Naive thymus-derived CD4-positive, alpha-beta T cell (primary cell): Measurements from ENCODE around the gene DDX51. TPM values are rescaled to one million over a fixed set of nuclear protein-coding genes. Genes with fewer than 3 reads are reported as not detected.

Source experiments
- ATAC-seq: fragments of 150-1000 bp; cut with Tn5 transposase; 2 replicates; pipeline ENCODE4 v1.10.0; 2021; ENCODE audit warnings: mild to moderate bottlenecking, moderate library complexity
- CTCF ChIA-PET: fragments of 350-600 bp; sonication (Branson Sonifier 250); formaldehyde crosslinking; loops from one replicate; lab custom pipeline; 2021; ENCODE audit warnings: antibody characterized with exemption; lab: Charles Lee
- POLR2A ChIA-PET: fragments of 350-600 bp; sonication (Branson Sonifier 250); formaldehyde crosslinking; loops from one replicate; lab custom pipeline; 2021; ENCODE audit warnings: antibody characterized with exemption, inconsistent platforms; lab: Charles Lee
- DNase-seq, 9 donors: peaks; one replicate each; pipeline versions ENCODE4 v3.0.0 to v3.0.0-alpha.2; 2020 to 2022; ENCODE audit warnings: mixed read lengths in 1 of 9
- H3K27ac ChIP-seq: one replicate; pipeline ENCODE4 v1.7.0; 2013; ENCODE audit warnings: mild to moderate bottlenecking, low read depth, low read length, moderate library complexity
- H3K27me3 ChIP-seq, 2 donors: one replicate each; pipeline ENCODE4 v1.7.0; 2013; ENCODE audit warnings: low read length in 2 of 2, mild to moderate bottlenecking in 2 of 2, moderate library complexity in 2 of 2; ENCODE audit not compliant: control insufficient read depth in 2 of 2, insufficient read depth in 2 of 2
- H3K36me3 ChIP-seq, 3 experiments: 1 replicate in 2 of 3; 2 replicates in 1 of 3; pipeline ENCODE4 v1.7.0; 2013; ENCODE audit warnings: low read length in 3 of 3, mild to moderate bottlenecking in 3 of 3, moderate library complexity in 1 of 3; ENCODE audit not compliant: insufficient read depth in 3 of 3, control insufficient read depth in 2 of 3
- H3K4me1 ChIP-seq, 2 donors: one replicate each; pipeline ENCODE4 v1.7.0; 2013; ENCODE audit warnings: low read length in 2 of 2, mild to moderate bottlenecking in 2 of 2, moderate library complexity in 1 of 2; ENCODE audit not compliant: control insufficient read depth in 2 of 2, insufficient read depth in 2 of 2
- H3K4me3 ChIP-seq: 2 replicates; pipeline ENCODE4 v1.7.0; 2013; ENCODE audit warnings: mild to moderate bottlenecking, low read length
- H3K9me3 ChIP-seq, 3 experiments: 1 replicate in 2 of 3; 2 replicates in 1 of 3; pipeline ENCODE4 v1.7.0; 2013; ENCODE audit warnings: low read length in 3 of 3; ENCODE audit not compliant: control insufficient read depth in 2 of 3
- H3K27ac Mint-ChIP-seq, 9 donors: one replicate each; pipeline ENCODE4 v1.8.0; 2020 to 2022; ENCODE audit warnings: mixed read lengths in 9 of 9, mild to moderate bottlenecking in 8 of 9, moderate library complexity in 5 of 9, inconsistent platforms in 2 of 9
- H3K27me3 Mint-ChIP-seq, 5 donors: one replicate each; pipeline ENCODE4 v1.8.0; 2021 to 2022; ENCODE audit warnings: mixed read lengths in 5 of 5, mild to moderate bottlenecking in 1 of 5
- H3K36me3 Mint-ChIP-seq, 5 donors: one replicate each; pipeline ENCODE4 v1.8.0; 2020 to 2022; ENCODE audit warnings: mixed read lengths in 5 of 5, mild to moderate bottlenecking in 3 of 5, inconsistent platforms in 1 of 5
- H3K4me1 Mint-ChIP-seq, 7 donors: one replicate each; pipeline ENCODE4 v1.8.0; 2020 to 2022; ENCODE audit warnings: mixed read lengths in 7 of 7, mild to moderate bottlenecking in 3 of 7, inconsistent platforms in 1 of 7
- H3K4me3 Mint-ChIP-seq, 10 donors: one replicate each; pipeline ENCODE4 v1.8.0; 2020 to 2022; ENCODE audit warnings: mild to moderate bottlenecking in 10 of 10, mixed read lengths in 10 of 10, moderate library complexity in 6 of 10, inconsistent platforms in 2 of 10
- H3K9me3 Mint-ChIP-seq, 11 donors: one replicate each; pipeline ENCODE4 v1.8.0; 2020 to 2022; ENCODE audit warnings: mixed read lengths in 11 of 11, mild to moderate bottlenecking in 4 of 11, inconsistent platforms in 1 of 11, moderate library complexity in 1 of 11
- intact Hi-C, 2 donors: fragments of 100-400 bp; cut with micrococcal nuclease; formaldehyde crosslinking; loops; one replicate each; pipeline ENCODE4 v1.15.1; 2023
- polyA plus RNA-seq, 2 donors: library from polyadenylated mRNA; unstranded; fragments of 300-500 nt; fragmentation: Illumina TruSeq; gene quantifications; one replicate each; pipeline ENCODE4 v1.2.3, GENCODE V29; 2021
- total RNA-seq, 6 experiments: library from RNA in 5 of 6; stranded (reverse) in 5 of 6; gene quantifications; 1 replicate in 5 of 6; 2 replicates in 1 of 6; pipeline ENCODE4 v1.2.3 and lab custom pipeline; 2021 to 2026

DDX51 gene
- total and polyA plus RNA-seq, 7 experiments from 2014 or later = 8.8 to 54.8 (median 49.5) TPM

GRCh38 chr12:132125736-132126135 is 18.4 kb downstream of the DDX51 start:
- H3K4me3 Mint-ChIP-seq = no peak overlapping the region
- Histone ChIP-seq H3K27ac (no peak overlapping the region), H3K27me3 (no peaks in the 10 kb centered on the region), H3K36me3 (peaks cover 0 to 44% (median 7%) of the 10 kb centered on the region in 3 experiments), H3K4me3 (no peak overlapping the region), H3K4me1 (no peaks in the 10 kb centered on the region), H3K9me3 (peaks cover 0 to 5% (median 0%) of the 10 kb centered on the region in 3 experiments)
- intact Hi-C loops = no loop called here
- H3K4me1 Mint-ChIP-seq = peaks cover 0 to 2% (median 0%) of the 10 kb centered on the region in 7 donors
- DNase-seq (no peak), ATAC-seq (no peak)
- H3K36me3 Mint-ChIP-seq = peaks cover 4 to 62% (median 45%) of the 10 kb centered on the region in 5 donors
- H3K27me3 Mint-ChIP-seq = no peaks in the 10 kb centered on the region
- CTCF ChIA-PET = no interaction called here
- H3K27ac Mint-ChIP-seq = no peak overlapping the region
- POLR2A ChIA-PET = no interaction called here
- H3K9me3 Mint-ChIP-seq = peaks cover 0 to 22% (median 3%) of the 10 kb centered on the region in 11 donors

- ChIA-PET CTCF (no interaction called here), POLR2A (no interaction called here)
- intact Hi-C loops = no loop called here
- no peak for DNase-seq
- no peak overlapping the region for H3K4me3 ChIP-seq
- Mint-ChIP-seq H3K4me3 (peak overlapping the region in 1 of 10 donors; percentile 21), H3K36me3 (peaks cover 4 to 66% (median 45%) of the 10 kb centered on the region in 5 donors), H3K4me1 (peaks cover 0 to 2% (median 0%) of the 10 kb centered on the region in 7 donors), H3K9me3 (peaks cover 0 to 16% (median 3%) of the 10 kb centered on the region in 11 donors), H3K27ac (peak overlapping the region in 1 of 9 donors; percentile 67), H3K27me3 (no peaks in the 10 kb centered on the region)
- H3K27me3 ChIP-seq = no peaks in the 10 kb centered on the region
- no peaks in the 10 kb centered on the region for H3K4me1 ChIP-seq
- peaks cover 0 to 44% (median 7%) of the 10 kb centered on the region in 3 experiments for H3K36me3 ChIP-seq
- ATAC-seq = peak; percentile 52
- H3K9me3 ChIP-seq = peaks cover 0 to 5% (median 0%) of the 10 kb centered on the region in 3 experiments
- H3K27ac ChIP-seq = no peak overlapping the region
Observed at GRCh38 chr12:132124766-132125425, 19.2 kb downstream of the DDX51 start.

DNA sequence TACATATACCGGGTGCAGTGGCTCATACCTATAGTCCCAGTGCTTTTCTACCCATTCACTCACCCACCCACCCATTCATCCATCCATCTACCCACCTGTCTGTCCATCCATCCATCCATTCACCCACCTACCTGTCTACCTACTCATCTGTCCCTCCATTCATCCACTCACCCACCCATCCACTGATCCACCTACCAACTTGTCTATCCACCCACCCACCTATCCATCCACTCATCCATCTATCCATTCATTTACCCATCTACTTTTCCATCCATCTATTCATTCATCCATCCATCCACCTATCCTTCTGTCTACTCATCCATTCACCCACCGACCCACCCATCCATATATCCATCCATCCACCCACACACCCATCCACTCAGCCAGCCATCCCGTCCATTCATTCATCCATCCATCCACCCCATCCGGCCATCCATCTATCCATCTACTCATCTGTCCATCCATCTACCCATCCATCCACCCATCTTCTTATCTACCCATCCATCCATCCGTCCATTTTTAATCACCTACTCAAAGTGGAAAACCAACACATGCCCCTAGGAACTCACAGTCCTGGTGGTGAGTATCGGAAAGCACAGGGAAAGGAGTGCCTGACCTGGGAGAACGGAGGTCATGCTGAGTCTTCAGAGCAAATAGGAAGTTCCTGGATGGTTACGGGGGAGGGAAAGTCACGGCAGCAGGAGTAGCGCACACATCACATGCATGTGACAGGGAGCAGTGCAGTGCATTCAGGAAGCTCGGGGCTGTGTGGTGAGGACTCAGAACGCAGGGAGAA is 20.0 kb downstream of the DDX51 start:
- peaks cover 0 to 2% (median 0%) of the 10 kb centered on the region in 7 donors for H3K4me1 Mint-ChIP-seq
- ChIA-PET POLR2A (no interaction called here), CTCF (no interaction called here)
- ATAC-seq (no peak), DNase-seq (no peak)
- peaks cover 4 to 62% (median 38%) of the 10 kb centered on the region in 5 donors for H3K36me3 Mint-ChIP-seq
- Histone ChIP-seq H3K9me3 (peaks cover 0 to 5% (median 0%) of the 10 kb centered on the region in 3 experiments), H3K27ac (no peak overlapping the region), H3K4me3 (no peak overlapping the region), H3K36me3 (peaks cover 0 to 44% (median 7%) of the 10 kb centered on the region in 3 experiments), H3K27me3 (no peaks in the 10 kb centered on the region), H3K4me1 (no peaks in the 10 kb centered on the region)
- H3K9me3 Mint-ChIP-seq = peaks cover 0 to 16% (median 3%) of the 10 kb centered on the region in 11 donors
- no peak overlapping the region for H3K4me3 Mint-ChIP-seq
- intact Hi-C loops = no loop called here
- H3K27me3 Mint-ChIP-seq = no peaks in the 10 kb centered on the region
- H3K27ac Mint-ChIP-seq = peak overlapping the region in 1 of 9 donors; percentile 6

- Mint-ChIP-seq H3K27me3 (no peaks in the 10 kb centered on the region), H3K27ac (no peak overlapping the region), H3K4me3 (no peak overlapping the region), H3K36me3 (peaks cover 0 to 36% (median 18%) of the 10 kb centered on the region in 5 donors), H3K4me1 (peaks cover 0 to 2% (median 0%) of the 10 kb centered on the region in 7 donors), H3K9me3 (no peaks in the 10 kb centered on the region)
- CTCF ChIA-PET = no interaction called here
- no peaks in the 10 kb centered on the region for H3K9me3 ChIP-seq
- intact Hi-C loops = no loop called here
- DNase-seq (no peak), ATAC-seq (no peak)
- H3K27me3 ChIP-seq = no peaks in the 10 kb centered on the region
- peaks cover 0 to 39% (median 7%) of the 10 kb centered on the region in 3 experiments for H3K36me3 ChIP-seq
- H3K27ac ChIP-seq = no peak overlapping the region
- no peak overlapping the region for H3K4me3 ChIP-seq
- H3K4me1 ChIP-seq = no peaks in the 10 kb centered on the region
- POLR2A ChIA-PET = no interaction called here
Observed at GRCh38 chr12:132121283-132121682, 22.8 kb downstream of the DDX51 start.

GRCh38 chr12:132118876-132119275 is 25.2 kb downstream of the DDX51 start:
- Mint-ChIP-seq H3K9me3 (no peaks in the 10 kb centered on the region), H3K4me1 (no peaks in the 10 kb centered on the region), H3K4me3 (no peak overlapping the region), H3K27me3 (no peaks in the 10 kb centered on the region), H3K27ac (no peak overlapping the region), H3K36me3 (peaks cover 4 to 23% (median 8%) of the 10 kb centered on the region in 5 donors)
- DNase-seq (no peak), ATAC-seq (no peak)
- intact Hi-C loops = no loop called here
- H3K9me3 ChIP-seq = no peaks in the 10 kb centered on the region
- ChIA-PET CTCF (no interaction called here), POLR2A (no interaction called here)
- no peaks in the 10 kb centered on the region for H3K4me1 ChIP-seq
- H3K27me3 ChIP-seq = no peaks in the 10 kb centered on the region
- no peak overlapping the region for H3K27ac ChIP-seq
- H3K4me3 ChIP-seq = no peak overlapping the region
- peaks cover 5 to 48% (median 7%) of the 10 kb centered on the region in 3 experiments for H3K36me3 ChIP-seq

DNA sequence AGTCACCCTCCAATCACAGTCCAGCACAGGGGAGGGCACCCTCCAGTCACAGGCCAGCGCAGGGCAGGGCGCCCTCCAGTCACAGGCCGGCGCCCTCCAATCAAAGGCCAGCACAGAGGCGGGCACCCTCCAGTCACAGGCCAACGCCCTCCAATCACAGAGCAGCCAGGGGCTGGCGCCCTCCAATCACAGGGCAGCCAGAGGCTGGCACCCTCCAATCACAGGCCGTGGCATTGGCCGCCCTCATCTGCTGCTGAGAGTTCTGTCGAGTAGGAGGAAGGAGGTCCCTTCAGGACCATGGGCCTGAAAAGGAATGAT is 26.6 kb downstream of the DDX51 start:
- ATAC-seq (no peak), DNase-seq (no peak)
- Mint-ChIP-seq H3K36me3 (peaks cover 0 to 25% (median 4%) of the 10 kb centered on the region in 5 donors), H3K27ac (no peak overlapping the region), H3K4me3 (no peak overlapping the region), H3K27me3 (no peaks in the 10 kb centered on the region), H3K4me1 (peaks cover 0 to 2% (median 0%) of the 10 kb centered on the region in 7 donors), H3K9me3 (no peaks in the 10 kb centered on the region)
- Histone ChIP-seq H3K9me3 (no peaks in the 10 kb centered on the region), H3K4me3 (no peak overlapping the region), H3K36me3 (peaks cover 5 to 55% (median 7%) of the 10 kb centered on the region in 3 experiments), H3K27ac (no peak overlapping the region), H3K27me3 (no peaks in the 10 kb centered on the region), H3K4me1 (no peaks in the 10 kb centered on the region)
- ChIA-PET POLR2A (no interaction called here), CTCF (no interaction called here)
- intact Hi-C loops = no loop called here
